Upper lobe of left lung (tissue), 6 donors: ENCODE data around the gene SENP7. TPM values are rescaled to one million over a fixed set of nuclear protein-coding genes. Genes with fewer than 3 reads are reported as not detected.

Source experiments
- ATAC-seq, 2 donors: fragments of 200-7000 bp; cut with Tn5 transposase; one replicate each; pipeline ENCODE4 v1.9.1; 2022; ENCODE audit warnings: mild to moderate bottlenecking in 2 of 2, moderate library complexity in 2 of 2; ENCODE audit not compliant: low FRiP score in 2 of 2
- DNase-seq, 2 donors: peaks; one replicate each; pipeline ENCODE4 v3.0.0-alpha.2; 2019 to 2020
- H3K27ac ChIP-seq, 4 donors: fragments of 200-600 bp; sonication (generic); one replicate each; pipeline ENCODE4 v1.5.1; 2016 to 2019
- H3K27me3 ChIP-seq, 4 donors: fragments of 200-600 bp; sonication (generic); one replicate each; pipeline ENCODE4 v1.5.1; 2017 to 2019
- H3K36me3 ChIP-seq, 4 donors: fragments of 200-600 bp; sonication (generic); one replicate each; pipeline ENCODE4 v1.5.1; 2016 to 2019
- H3K4me1 ChIP-seq, 4 donors: fragments of 200-600 bp; sonication (generic); one replicate each; pipeline ENCODE4 v1.5.1; 2018 to 2019
- H3K4me3 ChIP-seq, 4 donors: fragments of 200-600 bp; sonication (generic); one replicate each; pipeline ENCODE4 v1.5.1; 2017 to 2019; ENCODE audit warnings: mild to moderate bottlenecking in 2 of 4, moderate library complexity in 1 of 4
- H3K9me3 ChIP-seq, 4 donors: fragments of 200-600 bp; sonication (generic); one replicate each; pipeline ENCODE4 v1.5.1; 2018 to 2019
- CTCF ChIP-seq, 6 experiments: fragments of 450-650 bp in 4 of 6; fragments of 200-600 bp in 2 of 6; sonication (generic) in 2 of 6; IDR thresholded peaks; one replicate each; pipeline ENCODE4 v1.5.1; 2016 to 2019; ENCODE audit warnings: antibody characterized with exemption in 6 of 6
- EP300 ChIP-seq, 4 donors: sonication (generic); formaldehyde crosslinking; IDR thresholded peaks; one replicate each; pipeline ENCODE4 v1.5.1; 2017; ENCODE audit warnings: antibody characterized with exemption in 4 of 4, control low read depth in 2 of 4
- POLR2A ChIP-seq, 4 donors: fragments of 450-650 bp; IDR thresholded peaks; one replicate each; pipeline ENCODE4 v1.5.1; 2016 to 2017; ENCODE audit warnings: antibody characterized with exemption in 4 of 4, mild to moderate bottlenecking in 2 of 4
- POLR2AphosphoS5 ChIP-seq, 2 donors: sonication (generic); formaldehyde crosslinking; IDR thresholded peaks; one replicate each; pipeline ENCODE4 v1.5.1; 2017; ENCODE audit warnings: antibody characterized with exemption in 2 of 2
- WGBS, 2 donors: methylation state at CpG; one replicate each; pipeline ENCODE4 v1.1.5; 2017 to 2018; 5-methylcytosine and 5-hydroxymethylcytosine counted together
- total RNA-seq, 6 donors: library from RNA; depleted of rRNA in 4 of 6; stranded (reverse); fragments of >200 nt in 4 of 6; gene quantifications; one replicate each; pipeline versions ENCODE4 v1.1.0 to v1.2.1, GENCODE V29; 2016 to 2021
- donor health status: DM: no; HTN: no; CAD: no; lungs with moderate emphysema.
- donor health status: DM: no; HTN: yes; CAD: no; lungs with severe emphysema.

SENP7 gene
- total RNA-seq, 6 donors from 2014 or later: 6.0 to 34.6 (median 14.3) TPM

DNA sequence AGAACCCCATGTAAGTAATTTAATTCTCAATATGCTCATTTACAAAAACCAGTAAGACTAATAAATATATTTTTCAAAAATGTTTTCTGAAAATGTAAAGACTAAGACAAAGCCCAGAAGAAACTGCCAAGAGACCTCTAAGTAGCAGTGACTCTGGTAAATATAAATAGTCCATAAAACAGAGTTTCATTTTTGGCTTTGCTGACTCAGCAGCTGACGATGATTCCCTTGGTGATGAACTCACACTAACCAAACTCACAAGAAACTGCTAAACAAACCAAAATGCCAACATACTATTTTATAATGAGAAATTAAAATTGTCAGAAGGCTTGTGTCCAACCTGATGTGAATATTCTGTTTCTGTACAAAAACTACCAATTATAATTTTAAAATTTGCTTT lies 161.2 kb downstream of the SENP7 start:
- Histone ChIP-seq H3K4me1 (no peaks in the 10 kb centered on the region), H3K27me3 (no peaks in the 10 kb centered on the region), H3K4me3 (no peak overlapping the region), H3K27ac (no peak overlapping the region), H3K9me3 (no peaks in the 10 kb centered on the region), H3K36me3 (peaks cover 0 to 11% (median 0%) of the 10 kb centered on the region in 4 donors)
- DNase-seq: no peak
- ATAC-seq: no peak
- TF ChIP-seq POLR2A (IDR thresholded peaks at IDR 0.05): no peak
- no peak for TF ChIP-seq EP300 (IDR thresholded peaks at IDR 0.05)
- no peak for TF ChIP-seq CTCF (IDR thresholded peaks at IDR 0.05)
- TF ChIP-seq POLR2AphosphoS5 (IDR thresholded peaks at IDR 0.05): no peak
- 69 to 70% methylated on average over 1 of the region's 1 CpG for WGBS, 2 donors

- Histone ChIP-seq H3K4me3 (no peak overlapping the region), H3K27me3 (no peaks in the 10 kb centered on the region), H3K9me3 (no peaks in the 10 kb centered on the region), H3K27ac (no peak overlapping the region), H3K4me1 (no peaks in the 10 kb centered on the region), H3K36me3 (peaks cover 2 to 38% (median 6%) of the 10 kb centered on the region in 4 donors)
- TF ChIP-seq POLR2AphosphoS5 (IDR thresholded peaks at IDR 0.05) (no peak), CTCF (IDR thresholded peaks at IDR 0.05) (no peak), POLR2A (IDR thresholded peaks at IDR 0.05) (no peak), EP300 (IDR thresholded peaks at IDR 0.05) (no peak)
- DNase-seq: no peak
- WGBS, 2 donors: 70 to 95% methylated on average over 2 of the region's 2 CpGs
- no peak for ATAC-seq
Observed at GRCh38 chr3:101340591-101340990, 172.4 kb downstream of the SENP7 start.

GRCh38 chr3:101333883-101334282 lies 179.1 kb downstream of the SENP7 start:
- Histone ChIP-seq H3K9me3 (no peaks in the 10 kb centered on the region), H3K27ac (no peak overlapping the region), H3K4me1 (no peaks in the 10 kb centered on the region), H3K27me3 (no peaks in the 10 kb centered on the region), H3K36me3 (peaks cover 0 to 40% (median 6%) of the 10 kb centered on the region in 4 donors), H3K4me3 (no peak overlapping the region)
- ATAC-seq: no peak
- 90 to 98% methylated on average over 7 of the region's 7 CpGs for whole genome bisulfite sequencing, 2 donors
- TF ChIP-seq CTCF (IDR thresholded peaks at IDR 0.05) (no peak), EP300 (IDR thresholded peaks at IDR 0.05) (no peak), POLR2A (IDR thresholded peaks at IDR 0.05) (no peak)
- DNase-seq: no peak

- WGBS, 2 donors: 95 to 98% methylated on average over 7 of the region's 7 CpGs
- H3K4me3 ChIP-seq: no peak overlapping the region
- DNase-seq (no peak), ATAC-seq (no peak)
- H3K27ac ChIP-seq: no peak overlapping the region
- TF ChIP-seq POLR2A (IDR thresholded peaks at IDR 0.05): no peak
- no peak for TF ChIP-seq CTCF (IDR thresholded peaks at IDR 0.05)
- TF ChIP-seq POLR2AphosphoS5 (IDR thresholded peaks at IDR 0.05): no peak
- TF ChIP-seq EP300 (IDR thresholded peaks at IDR 0.05): no peak
- H3K27me3 ChIP-seq: no peaks in the 10 kb centered on the region
- peaks cover 0 to 45% (median 3%) of the 10 kb centered on the region in 4 donors for H3K36me3 ChIP-seq
- no peaks in the 10 kb centered on the region for H3K9me3 ChIP-seq
- H3K4me1 ChIP-seq: no peaks in the 10 kb centered on the region
Observed at GRCh38 chr3:101329016-101329673, 183.9 kb downstream of the SENP7 start.
